ENCODE data around the gene LTB4R.
"Not testable (repeated sequence)": the region's sequence is repeated elsewhere in the genome, so short reads cannot be mapped to it uniquely, and the experiment has no call there.

LTB4R gene

DNA sequence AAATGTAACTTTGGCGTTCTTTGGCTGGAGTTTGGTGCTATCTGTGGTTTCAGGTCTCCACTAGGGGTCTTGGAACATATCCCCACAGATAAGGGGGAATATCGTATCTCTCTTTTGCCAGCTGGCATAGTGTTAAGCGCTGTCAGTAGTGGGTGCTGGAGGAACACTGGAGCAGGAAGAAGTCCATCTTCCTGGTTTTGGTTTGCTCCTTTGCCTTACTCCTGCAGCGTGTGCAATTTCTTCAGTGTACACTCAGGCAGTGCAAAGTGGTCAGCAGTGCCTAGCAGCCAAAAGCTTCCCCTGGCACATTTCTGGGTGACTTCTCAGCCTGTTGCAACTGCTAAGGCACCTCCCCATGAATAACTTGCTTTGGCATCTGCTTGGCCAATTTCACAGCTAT is 40.2 kb downstream of the LTB4R start:
- no peaks in the 10 kb centered on the region for H3K79me2 ChIP-seq (ENCODE audit: control insufficient read depth, insufficient read depth, low read length, poor library complexity)
- no peak overlapping the region for H3K14ac ChIP-seq (ENCODE audit: low read length)
- no peak overlapping the region for H3K4me2 ChIP-seq (ENCODE audit: low read length)
- H3K9me3 ChIP-seq (ENCODE audit: insufficient read depth, low read depth, low read length), result peaks cover 2% of the 10 kb centered on the region
- H3K18ac ChIP-seq (ENCODE audit: low read length), result no peak overlapping the region
- DNase-seq, result no peak
- H2BK12ac ChIP-seq (ENCODE audit: low read length), result no peak overlapping the region
- H2BK5ac ChIP-seq (ENCODE audit: low read depth, low read length, poor library complexity), result no peak overlapping the region
- no peak overlapping the region for H2AFZ ChIP-seq (ENCODE audit: insufficient read depth, low read length, poor library complexity)
- peaks cover 5% of the 10 kb centered on the region for H3K27me3 ChIP-seq (ENCODE audit: insufficient read depth, low read length)
- no peak overlapping the region for H2BK120ac ChIP-seq (ENCODE audit: insufficient read depth, low read length, poor library complexity)
- no peak overlapping the region for H3K27ac ChIP-seq (ENCODE audit: low read depth, low read length)
- no peak overlapping the region for H3K4me3 ChIP-seq (ENCODE audit: low read depth, low read length)
- H3K36me3 ChIP-seq (ENCODE audit: control insufficient read depth in 1 of 2, insufficient read depth in 2 of 2, low read length in 2 of 2), result no peaks in the 10 kb centered on the region
- H2AK5ac ChIP-seq (ENCODE audit: low read length), result no peak overlapping the region
- no peaks in the 10 kb centered on the region for H3K4me1 ChIP-seq (ENCODE audit: control insufficient read depth in 1 of 2, insufficient read depth in 2 of 2, low read length in 2 of 2)
- H3K9ac ChIP-seq (ENCODE audit: low read length), result no peak overlapping the region
- no peak overlapping the region for H3K4ac ChIP-seq (ENCODE audit: low read depth, low read length)
- no peak overlapping the region for H4K8ac ChIP-seq (ENCODE audit: low read depth, low read length)
- no CpG with 5 or more reads among the region's 4 CpGs for WGBS (ENCODE audit: extremely low coverage, insufficient coverage, insufficient read length)
- no peak overlapping the region for H3K23ac ChIP-seq (ENCODE audit: low read length)
- H4K91ac ChIP-seq (ENCODE audit: low read depth, low read length), result no peak overlapping the region
- H4K12ac ChIP-seq (ENCODE audit: low read depth, low read length), result no peak overlapping the region
- H3K79me1 ChIP-seq (ENCODE audit: low read length), result no peaks in the 10 kb centered on the region

DNA sequence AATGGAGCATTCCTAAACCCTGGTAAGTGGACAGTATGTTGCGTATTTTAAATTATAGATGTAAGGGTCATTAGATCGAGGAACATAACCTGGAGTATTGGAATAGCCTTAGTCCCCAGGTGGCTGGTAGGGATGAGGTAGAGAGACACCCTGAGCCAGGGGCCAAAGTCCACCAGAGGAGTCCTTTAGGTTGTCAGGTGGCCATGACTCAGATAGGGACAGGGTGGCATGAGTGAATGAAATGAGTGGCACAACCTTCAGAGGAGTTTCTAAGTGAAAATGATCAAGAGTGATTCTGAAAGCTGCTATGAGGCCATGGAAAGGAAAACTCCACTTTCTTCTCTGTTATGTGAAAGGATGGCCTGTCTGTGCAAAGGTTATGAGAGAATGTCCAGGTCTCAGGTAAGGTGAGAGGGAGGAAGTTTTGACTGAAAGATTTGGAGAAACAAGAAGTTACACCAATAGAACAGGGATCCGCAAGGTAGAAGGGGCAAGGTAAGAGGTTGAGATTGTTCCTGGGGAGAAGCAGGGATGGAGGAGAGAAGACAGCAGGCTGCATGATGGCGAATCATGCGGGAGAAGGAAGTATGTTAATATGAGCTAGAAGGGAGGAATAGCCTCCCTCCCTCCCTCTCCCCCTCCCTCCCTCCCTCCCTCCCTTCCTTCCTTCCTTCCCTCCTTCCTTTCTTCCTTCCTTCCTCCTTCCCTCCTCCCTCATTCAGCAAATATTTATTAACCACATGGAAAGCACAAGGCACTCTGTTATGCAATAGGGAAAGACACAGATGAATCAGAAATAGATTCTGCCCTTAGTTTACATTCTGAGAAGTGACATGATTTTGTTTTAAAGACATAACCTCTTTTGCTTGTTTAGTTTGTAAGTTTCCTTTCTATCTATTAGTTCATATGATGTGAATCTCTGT is 42.5 kb downstream of the LTB4R start:
- Histone ChIP-seq H2AFZ (ENCODE audit: insufficient read depth, low read length, poor library complexity) (no peak overlapping the region), H2AK5ac (ENCODE audit: low read length) (no peak overlapping the region), H3K27me3 (ENCODE audit: insufficient read depth, low read length) (peaks cover 5% of the 10 kb centered on the region), H4K12ac (ENCODE audit: low read depth, low read length) (no peak overlapping the region), H3K23ac (ENCODE audit: low read length) (no peak overlapping the region), H3K4me3 (ENCODE audit: low read depth, low read length) (no peak overlapping the region), H3K4ac (ENCODE audit: low read depth, low read length) (no peak overlapping the region), H4K91ac (ENCODE audit: low read depth, low read length) (no peak overlapping the region), H3K4me1 (ENCODE audit: control insufficient read depth in 1 of 2, insufficient read depth in 2 of 2, low read length in 2 of 2) (no peaks in the 10 kb centered on the region), H3K18ac (ENCODE audit: low read length) (no peak overlapping the region), H3K79me2 (ENCODE audit: control insufficient read depth, insufficient read depth, low read length, poor library complexity) (no peaks in the 10 kb centered on the region), H2BK120ac (ENCODE audit: insufficient read depth, low read length, poor library complexity) (no peak overlapping the region), H3K9ac (ENCODE audit: low read length) (no peak overlapping the region), H2BK5ac (ENCODE audit: low read depth, low read length, poor library complexity) (no peak overlapping the region), H4K8ac (ENCODE audit: low read depth, low read length) (no peak overlapping the region), H3K27ac (ENCODE audit: low read depth, low read length) (no peak overlapping the region), H3K79me1 (ENCODE audit: low read length) (no peaks in the 10 kb centered on the region), H2BK12ac (ENCODE audit: low read length) (no peak overlapping the region), H3K14ac (ENCODE audit: low read length) (no peak overlapping the region), H3K36me3 (ENCODE audit: control insufficient read depth in 1 of 2, insufficient read depth in 2 of 2, low read length in 2 of 2) (no peaks in the 10 kb centered on the region), H3K9me3 (ENCODE audit: insufficient read depth, low read depth, low read length) (no peaks in the 10 kb centered on the region), H3K4me2 (ENCODE audit: low read length) (no peak overlapping the region)
- peak in 1 of 2 donors; percentile 46 for DNase-seq
- WGBS (ENCODE audit: extremely low coverage, insufficient coverage, insufficient read length), result no CpG with 5 or more reads among the region's 5 CpGs

DNA sequence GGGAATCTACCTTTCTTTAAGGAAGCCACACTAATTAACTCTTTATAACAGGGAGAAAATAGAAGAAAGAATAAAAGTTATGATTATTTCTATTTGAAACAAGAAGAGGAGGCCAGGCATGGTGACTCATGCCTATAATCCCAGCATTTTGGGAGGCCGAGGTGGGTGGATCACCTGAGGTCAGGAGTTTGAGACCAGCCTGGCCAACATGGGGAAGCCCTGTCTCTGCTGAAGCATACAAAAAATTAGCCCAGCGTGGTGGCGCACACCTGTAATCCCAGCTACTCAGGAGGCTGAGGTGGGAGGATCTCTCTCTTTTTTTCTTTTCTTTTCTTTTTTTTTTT is 43.2 kb downstream of the LTB4R start:
- H3K9me3 ChIP-seq (ENCODE audit: insufficient read depth, low read depth, low read length); H3K36me3 ChIP-seq (ENCODE audit: control insufficient read depth in 1 of 2, insufficient read depth in 2 of 2, low read length in 2 of 2); H3K4me3 ChIP-seq (ENCODE audit: low read depth, low read length); H3K79me2 ChIP-seq (ENCODE audit: control insufficient read depth, insufficient read depth, low read length, poor library complexity); H2BK120ac ChIP-seq (ENCODE audit: insufficient read depth, low read length, poor library complexity); H2AFZ ChIP-seq (ENCODE audit: insufficient read depth, low read length, poor library complexity); H3K4me1 ChIP-seq (ENCODE audit: control insufficient read depth in 1 of 2, insufficient read depth in 2 of 2, low read length in 2 of 2); H3K9ac ChIP-seq (ENCODE audit: low read length); H3K4me2 ChIP-seq (ENCODE audit: low read length); H3K14ac ChIP-seq (ENCODE audit: low read length); H2BK12ac ChIP-seq (ENCODE audit: low read length); H3K27ac ChIP-seq (ENCODE audit: low read depth, low read length); H2AK5ac ChIP-seq (ENCODE audit: low read length); DNase-seq; H3K18ac ChIP-seq (ENCODE audit: low read length); H3K4ac ChIP-seq (ENCODE audit: low read depth, low read length); H4K8ac ChIP-seq (ENCODE audit: low read depth, low read length); H3K23ac ChIP-seq (ENCODE audit: low read length); H3K79me1 ChIP-seq (ENCODE audit: low read length); H4K12ac ChIP-seq (ENCODE audit: low read depth, low read length); H2BK5ac ChIP-seq (ENCODE audit: low read depth, low read length, poor library complexity); H3K27me3 ChIP-seq (ENCODE audit: insufficient read depth, low read length); H4K91ac ChIP-seq (ENCODE audit: low read depth, low read length): not testable (repeated sequence)
- no CpG with 5 or more reads among the region's 3 CpGs for WGBS (ENCODE audit: extremely low coverage, insufficient coverage, insufficient read length)

DNA sequence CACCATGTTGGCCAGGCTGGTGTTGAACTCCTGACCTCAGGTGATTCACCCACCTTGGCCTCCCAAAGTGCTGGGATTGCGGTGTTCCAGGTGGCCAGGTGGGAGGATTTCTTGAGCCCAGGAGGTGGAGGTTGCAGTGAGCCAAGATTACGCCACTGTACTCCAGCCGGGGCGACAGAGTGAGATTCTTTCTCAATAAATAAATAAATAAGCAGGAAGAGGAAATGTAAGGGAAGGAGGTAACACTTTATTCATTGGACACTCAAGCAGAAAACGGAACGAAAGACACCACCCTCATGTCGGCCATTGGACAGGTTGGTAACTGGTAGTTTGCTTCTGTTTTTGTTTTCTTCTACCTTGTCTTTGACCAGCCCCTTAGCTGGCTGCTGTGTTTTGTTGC is 43.7 kb downstream of the LTB4R start:
- Histone ChIP-seq H2BK120ac (ENCODE audit: insufficient read depth, low read length, poor library complexity) (no peak overlapping the region), H3K36me3 (ENCODE audit: control insufficient read depth in 1 of 2, insufficient read depth in 2 of 2, low read length in 2 of 2) (no peaks in the 10 kb centered on the region), H3K27ac (ENCODE audit: low read depth, low read length) (no peak overlapping the region), H2AK5ac (ENCODE audit: low read length) (no peak overlapping the region), H4K8ac (ENCODE audit: low read depth, low read length) (no peak overlapping the region), H3K4me2 (ENCODE audit: low read length) (no peak overlapping the region), H3K9ac (ENCODE audit: low read length) (no peak overlapping the region), H4K91ac (ENCODE audit: low read depth, low read length) (no peak overlapping the region), H3K23ac (ENCODE audit: low read length) (no peak overlapping the region), H3K18ac (ENCODE audit: low read length) (no peak overlapping the region), H3K14ac (ENCODE audit: low read length) (no peak overlapping the region), H2BK5ac (ENCODE audit: low read depth, low read length, poor library complexity) (no peak overlapping the region), H2AFZ (ENCODE audit: insufficient read depth, low read length, poor library complexity) (no peak overlapping the region), H3K4me1 (ENCODE audit: control insufficient read depth in 1 of 2, insufficient read depth in 2 of 2, low read length in 2 of 2) (no peaks in the 10 kb centered on the region), H3K27me3 (ENCODE audit: insufficient read depth, low read length) (peaks cover 5% of the 10 kb centered on the region), H3K4ac (ENCODE audit: low read depth, low read length) (no peak overlapping the region), H3K4me3 (ENCODE audit: low read depth, low read length) (no peak overlapping the region), H3K79me2 (ENCODE audit: control insufficient read depth, insufficient read depth, low read length, poor library complexity) (no peaks in the 10 kb centered on the region), H2BK12ac (ENCODE audit: low read length) (no peak overlapping the region), H3K79me1 (ENCODE audit: low read length) (no peaks in the 10 kb centered on the region), H3K9me3 (ENCODE audit: insufficient read depth, low read depth, low read length) (no peaks in the 10 kb centered on the region), H4K12ac (ENCODE audit: low read depth, low read length) (no peak overlapping the region)
- no CpG with 5 or more reads among the region's 7 CpGs for WGBS (ENCODE audit: extremely low coverage, insufficient coverage, insufficient read length)
- DNase-seq, result no peak
